Activated naive CD8-positive, alpha-beta T cell treated with anti-CD3 and anti-CD28 coated beads, Interleukin-2, amount 50 U/mL, for 24 hours (primary cell): ENCODE data around the gene SH3GL3.

Experiments used
- ATAC-seq: fragments of 150-1000 bp; cut with Tn5 transposase; one replicate; pipeline ENCODE4 v1.10.0; 2021
- DNase-seq: peaks from one replicate; pipeline ENCODE4 v3.0.0; 2021
- H3K27ac Mint-ChIP-seq: one replicate; pipeline ENCODE4 v1.8.0; 2021; ENCODE audit warnings: mild to moderate bottlenecking, mixed read lengths
- H3K27me3 Mint-ChIP-seq: one replicate; pipeline ENCODE4 v1.8.0; 2021; ENCODE audit warnings: mixed read lengths
- H3K36me3 Mint-ChIP-seq: one replicate; pipeline ENCODE4 v1.8.0; 2021; ENCODE audit warnings: low read depth, mixed read lengths
- H3K4me1 Mint-ChIP-seq: one replicate; pipeline ENCODE4 v1.8.0; 2021; ENCODE audit warnings: mixed read lengths
- H3K4me3 Mint-ChIP-seq: one replicate; pipeline ENCODE4 v1.8.0; 2021; ENCODE audit warnings: mild to moderate bottlenecking, moderate library complexity, mixed read lengths
- H3K9me3 Mint-ChIP-seq: one replicate; pipeline ENCODE4 v1.8.0; 2021; ENCODE audit warnings: mixed read lengths

The SH3GL3 gene

DNA sequence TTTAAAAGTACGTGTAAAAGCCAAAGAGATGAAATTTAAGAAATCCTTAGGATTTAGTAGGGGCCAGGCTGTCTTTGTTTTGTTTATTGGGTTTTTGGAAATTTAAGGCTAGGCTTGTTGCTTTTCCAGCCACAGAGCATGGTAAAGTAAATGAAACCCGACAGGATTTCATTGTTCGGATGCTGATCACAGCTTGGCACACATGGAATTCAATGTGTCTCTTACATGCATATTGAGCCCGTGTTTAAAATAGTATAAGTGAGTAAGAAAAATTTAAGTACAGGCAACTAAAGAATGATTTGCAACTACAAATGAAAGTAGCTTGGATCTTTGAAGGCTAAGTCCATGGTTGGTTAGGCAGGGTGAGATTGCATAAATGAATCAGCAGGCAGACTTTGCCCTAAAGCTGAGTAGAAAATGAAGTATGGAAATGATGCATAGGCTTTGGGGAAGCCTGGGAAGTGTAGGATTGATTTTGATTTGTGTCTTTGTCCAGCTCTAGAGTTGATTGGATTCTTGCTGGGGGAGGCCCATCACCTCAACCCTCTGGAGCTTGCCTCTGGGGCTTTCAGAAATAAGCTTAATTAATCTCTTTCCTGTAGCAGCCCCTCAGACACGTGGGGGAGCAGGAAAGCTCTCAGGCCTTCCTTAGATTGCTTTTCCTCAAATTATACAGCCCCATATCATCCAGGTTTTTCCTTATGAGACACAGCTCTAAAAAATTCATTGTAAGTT is 138.6 kb downstream of the SH3GL3 start:
- H3K4me3 Mint-ChIP-seq: no peak overlapping the region
- H3K36me3 Mint-ChIP-seq: no peaks in the 10 kb centered on the region
- H3K27me3 Mint-ChIP-seq: peaks cover 2% of the 10 kb centered on the region
- ATAC-seq (no peak), DNase-seq (no peak)
- H3K4me1 Mint-ChIP-seq: no peaks in the 10 kb centered on the region
- no peaks in the 10 kb centered on the region for H3K9me3 Mint-ChIP-seq
- no peak overlapping the region for H3K27ac Mint-ChIP-seq

DNA sequence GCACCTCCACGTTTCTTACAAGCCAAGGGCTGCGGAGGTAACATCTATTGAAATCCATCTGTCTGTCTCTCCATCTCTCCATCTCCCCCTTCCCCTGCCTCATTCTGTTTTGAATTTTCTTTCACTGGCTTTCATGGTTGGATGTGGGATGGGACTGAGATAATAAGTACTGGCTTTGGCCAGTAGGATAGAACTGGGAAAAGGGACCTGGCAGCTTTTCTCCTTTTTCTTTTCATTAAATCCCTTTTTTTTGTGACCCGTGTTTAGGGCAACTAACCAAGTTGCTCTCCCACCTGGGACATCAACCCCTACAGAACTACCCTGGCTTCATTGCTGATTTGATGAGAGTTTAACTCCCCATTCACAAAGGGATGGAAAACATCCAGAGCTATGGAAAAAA is 139.9 kb downstream of the SH3GL3 start:
- no peak overlapping the region for H3K27ac Mint-ChIP-seq
- H3K4me3 Mint-ChIP-seq: no peak overlapping the region
- ATAC-seq (no peak), DNase-seq (no peak)
- H3K27me3 Mint-ChIP-seq: peaks cover 2% of the 10 kb centered on the region
- H3K4me1 Mint-ChIP-seq: no peaks in the 10 kb centered on the region
- H3K9me3 Mint-ChIP-seq: no peaks in the 10 kb centered on the region
- H3K36me3 Mint-ChIP-seq: no peaks in the 10 kb centered on the region

- Mint-ChIP-seq H3K27me3 (peaks cover 2% of the 10 kb centered on the region), H3K4me1 (no peaks in the 10 kb centered on the region), H3K9me3 (no peaks in the 10 kb centered on the region), H3K27ac (no peak overlapping the region), H3K4me3 (no peak overlapping the region), H3K36me3 (no peaks in the 10 kb centered on the region)
- no peak for ATAC-seq
- DNase-seq: no peak
Observed at GRCh38 chr15:83588441-83588840, 141.3 kb downstream of the SH3GL3 start.

GRCh38 chr15:83592370-83593040 is 145.4 kb downstream of the SH3GL3 start:
- DNase-seq (no peak), ATAC-seq (no peak)
- no peak overlapping the region for H3K4me3 Mint-ChIP-seq
- H3K27me3 Mint-ChIP-seq: peaks cover 2% of the 10 kb centered on the region
- no peaks in the 10 kb centered on the region for H3K9me3 Mint-ChIP-seq
- no peak overlapping the region for H3K27ac Mint-ChIP-seq
- H3K36me3 Mint-ChIP-seq: no peaks in the 10 kb centered on the region
- H3K4me1 Mint-ChIP-seq: no peaks in the 10 kb centered on the region

GRCh38 chr15:83595191-83595590 is 148.1 kb downstream of the SH3GL3 start:
- Mint-ChIP-seq H3K27ac (no peak overlapping the region), H3K4me1 (no peaks in the 10 kb centered on the region), H3K9me3 (peaks cover 8% of the 10 kb centered on the region), H3K4me3 (no peak overlapping the region), H3K36me3 (no peaks in the 10 kb centered on the region), H3K27me3 (peaks cover 4% of the 10 kb centered on the region)
- ATAC-seq (no peak), DNase-seq (no peak)

- DNase-seq (no peak), ATAC-seq (no peak)
- Mint-ChIP-seq H3K4me3 (no peak overlapping the region), H3K36me3 (no peaks in the 10 kb centered on the region), H3K27ac (no peak overlapping the region), H3K9me3 (peaks cover 17% of the 10 kb centered on the region), H3K27me3 (peaks cover 4% of the 10 kb centered on the region), H3K4me1 (no peaks in the 10 kb centered on the region)
Observed at GRCh38 chr15:83598031-83598430, 150.9 kb downstream of the SH3GL3 start.

- ATAC-seq: no peak
- Mint-ChIP-seq H3K9me3 (peaks cover 17% of the 10 kb centered on the region), H3K36me3 (no peaks in the 10 kb centered on the region), H3K4me1 (no peaks in the 10 kb centered on the region), H3K27me3 (peaks cover 6% of the 10 kb centered on the region), H3K4me3 (no peak overlapping the region), H3K27ac (no peak overlapping the region)
- no peak for DNase-seq
Observed at GRCh38 chr15:83602021-83602420, 154.9 kb downstream of the SH3GL3 start.

GRCh38 chr15:83604549-83604948 is 157.4 kb downstream of the SH3GL3 start:
- H3K9me3 Mint-ChIP-seq: peaks cover 15% of the 10 kb centered on the region
- H3K4me1 Mint-ChIP-seq: no peaks in the 10 kb centered on the region
- H3K36me3 Mint-ChIP-seq: no peaks in the 10 kb centered on the region
- ATAC-seq: no peak
- H3K27ac Mint-ChIP-seq: no peak overlapping the region
- no peak for DNase-seq
- H3K4me3 Mint-ChIP-seq: no peak overlapping the region
- H3K27me3 Mint-ChIP-seq: peaks cover 2% of the 10 kb centered on the region

DNA sequence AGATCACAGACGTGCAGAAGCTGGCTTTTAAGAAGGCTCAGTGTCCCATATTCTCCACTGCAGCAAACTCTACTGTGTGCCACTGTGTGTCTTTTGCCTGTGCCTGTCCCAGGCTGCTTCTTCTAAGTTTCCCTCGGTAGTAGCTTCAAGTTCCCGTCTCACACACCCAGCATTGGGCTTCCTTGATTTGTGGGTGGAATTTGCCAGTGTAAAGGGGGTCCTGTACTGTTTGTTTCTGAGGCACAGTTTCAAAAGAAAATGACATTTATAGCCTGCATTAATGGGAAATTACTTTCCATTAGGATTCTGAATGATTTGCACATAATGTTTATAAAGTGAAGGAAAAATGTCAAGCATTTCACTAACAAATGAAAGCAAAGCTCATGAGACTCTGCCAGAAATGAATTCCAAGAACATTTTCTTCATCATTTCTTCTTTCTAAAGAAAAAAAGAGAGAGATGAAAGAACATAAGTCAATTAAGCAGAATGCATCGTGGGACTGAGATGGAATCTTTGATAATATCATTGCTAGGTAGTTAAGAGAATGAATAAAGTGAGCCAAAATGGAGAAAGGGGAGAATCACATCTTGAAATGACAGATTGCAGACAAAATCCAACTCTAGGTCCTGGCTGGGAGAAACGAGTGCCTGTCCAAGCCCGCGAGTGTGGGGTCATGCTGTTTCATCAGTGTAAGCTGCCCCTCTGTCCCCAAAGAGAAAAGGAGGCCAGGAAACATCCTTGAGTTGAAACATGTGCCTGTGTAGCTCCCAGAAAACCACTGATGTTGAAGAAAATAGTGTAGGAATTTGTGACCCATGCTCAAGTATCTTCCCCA is 158.2 kb downstream of the SH3GL3 start:
- peaks cover 7% of the 10 kb centered on the region for H3K9me3 Mint-ChIP-seq
- H3K4me3 Mint-ChIP-seq: no peak overlapping the region
- DNase-seq (no peak), ATAC-seq (no peak)
- no peak overlapping the region for H3K27ac Mint-ChIP-seq
- H3K27me3 Mint-ChIP-seq: peaks cover 2% of the 10 kb centered on the region
- no peaks in the 10 kb centered on the region for H3K36me3 Mint-ChIP-seq
- no peaks in the 10 kb centered on the region for H3K4me1 Mint-ChIP-seq

DNA sequence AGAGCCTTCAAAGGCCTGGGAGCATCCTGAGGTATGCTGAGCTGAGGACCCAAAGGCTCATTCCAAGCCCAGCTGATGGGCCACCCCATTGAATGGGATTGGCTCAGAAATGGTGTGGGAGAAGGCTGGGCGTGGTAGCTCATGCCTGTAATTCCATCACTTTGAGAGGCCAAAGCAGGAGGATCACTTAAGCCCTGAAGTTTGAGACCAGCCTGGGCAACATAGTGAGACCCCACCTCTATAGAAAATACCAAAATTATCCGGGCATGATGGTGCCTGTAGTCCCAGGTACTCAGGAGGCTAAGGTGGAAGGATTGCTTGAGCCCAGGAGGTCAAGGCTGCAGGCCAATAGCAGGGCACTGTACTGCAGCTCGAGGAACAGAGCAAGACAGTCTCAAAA is 163.0 kb downstream of the SH3GL3 start:
- Mint-ChIP-seq H3K27me3 (peaks cover 2% of the 10 kb centered on the region), H3K36me3 (no peaks in the 10 kb centered on the region), H3K4me1 (no peaks in the 10 kb centered on the region), H3K27ac (no peak overlapping the region), H3K4me3 (no peak overlapping the region), H3K9me3 (no peaks in the 10 kb centered on the region)
- DNase-seq: no peak
- no peak for ATAC-seq

- no peak overlapping the region for H3K4me3 Mint-ChIP-seq
- ATAC-seq: no peak
- DNase-seq: no peak
Observed at GRCh38 chr15:83610901-83611685, 164.0 kb downstream of the SH3GL3 start.

DNA sequence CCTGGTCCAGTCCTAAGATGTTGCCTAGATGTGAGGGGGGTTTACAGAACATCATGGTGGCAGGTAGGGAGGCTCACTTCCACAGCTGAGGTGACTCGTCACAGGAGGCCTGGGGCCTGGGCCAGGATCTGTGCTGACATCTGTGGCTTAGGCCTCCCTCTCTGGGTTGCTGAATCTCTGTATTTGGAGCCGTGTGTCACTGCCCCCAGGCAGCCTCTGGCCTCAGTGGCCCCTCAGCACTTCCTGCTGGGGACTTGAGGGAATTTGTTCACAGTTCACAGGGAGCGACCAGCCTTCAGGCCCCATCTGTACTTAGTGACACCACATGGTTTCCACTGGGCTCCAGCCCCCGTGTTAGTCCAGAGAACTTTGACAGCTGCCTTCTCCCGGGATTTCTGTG is 165.1 kb downstream of the SH3GL3 start:
- Mint-ChIP-seq H3K27ac (no peak overlapping the region), H3K4me3 (no peak overlapping the region), H3K9me3 (no peaks in the 10 kb centered on the region), H3K36me3 (no peaks in the 10 kb centered on the region), H3K27me3 (no peaks in the 10 kb centered on the region), H3K4me1 (no peaks in the 10 kb centered on the region)
- no peak for ATAC-seq
- no peak for DNase-seq

More at GRCh38 chr15:83610901-83611685, 164.0 kb downstream of the SH3GL3 start:
- Mint-ChIP-seq H3K36me3 (no peaks in the 10 kb centered on the region), H3K9me3 (no peaks in the 10 kb centered on the region), H3K4me1 (no peaks in the 10 kb centered on the region), H3K27ac (no peak overlapping the region), H3K27me3 (peaks cover 2% of the 10 kb centered on the region)

GRCh38 chr15:83612898-83613635 is 165.9 kb downstream of the SH3GL3 start:
- no peaks in the 10 kb centered on the region for H3K27me3 Mint-ChIP-seq
- H3K9me3 Mint-ChIP-seq: no peaks in the 10 kb centered on the region
- no peaks in the 10 kb centered on the region for H3K36me3 Mint-ChIP-seq
- ATAC-seq (no peak), DNase-seq (no peak)
- no peak overlapping the region for H3K27ac Mint-ChIP-seq
- H3K4me1 Mint-ChIP-seq: no peaks in the 10 kb centered on the region
- no peak overlapping the region for H3K4me3 Mint-ChIP-seq

DNA sequence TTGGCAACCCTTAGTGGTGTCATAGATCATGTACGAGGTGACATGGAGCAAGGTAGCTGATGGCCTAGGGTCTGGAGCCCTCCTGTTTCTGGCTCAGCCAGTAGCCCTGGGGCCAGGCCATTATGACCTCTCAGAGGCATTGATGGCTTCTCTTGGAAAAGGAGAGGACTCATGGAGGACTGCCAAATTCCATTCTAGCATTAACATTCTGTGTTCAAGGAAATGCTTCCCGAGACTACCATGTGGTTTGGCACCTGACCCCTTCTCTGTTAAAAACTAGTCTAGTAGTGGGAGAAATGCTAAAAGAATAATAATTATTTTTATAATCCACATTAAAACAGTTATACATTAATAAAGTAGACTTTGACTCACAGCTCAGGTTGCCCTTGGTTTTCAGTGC is 166.6 kb downstream of the SH3GL3 start:
- ATAC-seq (no peak), DNase-seq (no peak)
- Mint-ChIP-seq H3K9me3 (no peaks in the 10 kb centered on the region), H3K36me3 (no peaks in the 10 kb centered on the region), H3K4me3 (no peak overlapping the region), H3K4me1 (no peaks in the 10 kb centered on the region), H3K27me3 (no peaks in the 10 kb centered on the region), H3K27ac (no peak overlapping the region)
